ENCODE data around the gene SEC61B. TPM values are rescaled to one million over a fixed set of nuclear protein-coding genes. Genes with fewer than 3 reads are reported as not detected.
"Not testable (repeated sequence)": the region's sequence is repeated elsewhere in the genome, so short reads cannot be mapped to it uniquely, and the experiment has no call there.

The SEC61B gene
- total RNA-seq, 4 donors from 2014 or later, result 62.5 to 84.0 (median 73.5) TPM

DNA sequence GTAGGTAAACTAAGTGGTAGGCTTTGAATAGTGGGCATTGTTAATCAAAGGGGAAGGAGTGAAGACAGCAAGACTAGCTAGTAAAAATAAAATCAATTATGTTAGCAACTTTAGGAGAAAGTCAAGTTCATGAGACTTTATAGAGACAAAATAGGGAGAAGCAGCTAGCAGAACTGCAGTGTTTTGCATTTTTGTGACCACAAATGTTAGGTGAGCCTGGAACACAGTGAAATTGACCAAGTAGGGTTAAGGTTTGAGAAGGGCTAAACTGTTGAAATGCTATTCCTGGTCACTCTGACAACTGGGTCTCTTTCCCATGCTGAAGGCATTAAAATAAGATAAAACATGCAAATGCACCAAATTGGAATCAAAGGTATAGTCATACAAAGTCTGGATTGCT is 13.0 kb downstream of the SEC61B start:
- no peak for ATAC-seq
- peaks cover 0 to 86% of the 10 kb centered on the region in 2 donors for H3K36me3 ChIP-seq
- TF ChIP-seq, protein P1, sequence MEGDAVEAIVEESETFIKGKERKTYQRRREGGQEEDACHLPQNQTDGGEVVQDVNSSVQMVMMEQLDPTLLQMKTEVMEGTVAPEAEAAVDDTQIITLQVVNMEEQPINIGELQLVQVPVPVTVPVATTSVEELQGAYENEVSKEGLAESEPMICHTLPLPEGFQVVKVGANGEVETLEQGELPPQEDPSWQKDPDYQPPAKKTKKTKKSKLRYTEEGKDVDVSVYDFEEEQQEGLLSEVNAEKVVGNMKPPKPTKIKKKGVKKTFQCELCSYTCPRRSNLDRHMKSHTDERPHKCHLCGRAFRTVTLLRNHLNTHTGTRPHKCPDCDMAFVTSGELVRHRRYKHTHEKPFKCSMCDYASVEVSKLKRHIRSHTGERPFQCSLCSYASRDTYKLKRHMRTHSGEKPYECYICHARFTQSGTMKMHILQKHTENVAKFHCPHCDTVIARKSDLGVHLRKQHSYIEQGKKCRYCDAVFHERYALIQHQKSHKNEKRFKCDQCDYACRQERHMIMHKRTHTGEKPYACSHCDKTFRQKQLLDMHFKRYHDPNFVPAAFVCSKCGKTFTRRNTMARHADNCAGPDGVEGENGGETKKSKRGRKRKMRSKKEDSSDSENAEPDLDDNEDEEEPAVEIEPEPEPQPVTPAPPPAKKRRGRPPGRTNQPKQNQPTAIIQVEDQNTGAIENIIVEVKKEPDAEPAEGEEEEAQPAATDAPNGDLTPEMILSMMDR (IDR thresholded peaks at IDR 0.05), result no peak
- no peak for TF ChIP-seq POLR2AphosphoS5 (IDR thresholded peaks at IDR 0.05)
- TF ChIP-seq POLR2A (IDR thresholded peaks at IDR 0.05), result no peak
- TF ChIP-seq EP300 (IDR thresholded peaks at IDR 0.05), result no peak

DNA sequence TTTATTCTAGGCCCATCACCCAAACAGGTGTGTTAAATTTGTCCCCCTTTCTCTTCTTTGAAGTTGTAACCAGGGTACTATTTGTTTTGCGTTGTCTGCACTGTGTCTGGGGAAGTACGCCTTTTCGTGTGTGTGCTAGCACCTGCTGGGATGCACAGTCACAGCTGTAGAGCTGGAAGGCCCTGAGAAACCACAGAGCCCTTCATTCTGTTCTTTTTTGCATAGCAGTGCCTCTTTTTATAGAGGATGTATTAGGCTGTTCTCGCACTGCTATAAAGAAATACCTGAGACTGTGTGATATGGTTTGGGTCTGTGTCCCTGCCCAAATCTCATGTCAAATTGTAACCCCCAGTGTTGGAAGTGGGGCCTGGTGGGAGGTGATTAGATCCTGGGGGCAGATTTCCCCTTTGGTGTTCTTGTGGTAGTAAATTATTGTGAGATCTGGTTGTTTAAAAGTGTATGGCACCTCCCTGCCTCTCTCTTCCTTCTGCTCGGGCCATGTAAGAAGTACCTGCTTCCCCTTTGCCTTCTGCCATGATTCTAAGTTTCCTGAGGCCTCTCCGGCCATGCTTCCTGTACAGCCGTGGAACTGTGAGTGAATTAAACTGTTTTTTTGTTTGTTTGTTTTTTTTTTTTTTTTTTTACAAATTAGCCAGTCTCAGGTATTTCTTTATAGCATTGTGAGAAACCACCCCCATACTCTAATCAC is 14.0 kb downstream of the SEC61B start:
- no peak overlapping the region for H3K4me3 ChIP-seq
- peaks cover 0 to 83% of the 10 kb centered on the region in 2 donors for H3K36me3 ChIP-seq
- TF ChIP-seq EP300 (IDR thresholded peaks at IDR 0.05) (no peak), POLR2AphosphoS5 (IDR thresholded peaks at IDR 0.05) (no peak), POLR2A (IDR thresholded peaks at IDR 0.05) (no peak)
- TF ChIP-seq, protein P1 (IDR thresholded peaks at IDR 0.05), result no peak
- no peak for ATAC-seq
- no peaks in the 10 kb centered on the region for H3K9me3 ChIP-seq
- no peak overlapping the region for H3K27ac ChIP-seq
- WGBS, 2 donors (ENCODE audit: low coverage in 1 of 2), result 72 to 85% methylated on average over 4 to 7 of the region's 7 CpGs
- no peaks in the 10 kb centered on the region for H3K4me1 ChIP-seq
- no peaks in the 10 kb centered on the region for H3K27me3 ChIP-seq

More for the DNA sequence above, 13.0 kb downstream of the SEC61B start:
- H3K9me3 ChIP-seq, result no peaks in the 10 kb centered on the region
- H3K4me1 ChIP-seq, result no peaks in the 10 kb centered on the region
- H3K27me3 ChIP-seq, result no peaks in the 10 kb centered on the region
- no peak overlapping the region for H3K27ac ChIP-seq
- no peak overlapping the region for H3K4me3 ChIP-seq

DNA sequence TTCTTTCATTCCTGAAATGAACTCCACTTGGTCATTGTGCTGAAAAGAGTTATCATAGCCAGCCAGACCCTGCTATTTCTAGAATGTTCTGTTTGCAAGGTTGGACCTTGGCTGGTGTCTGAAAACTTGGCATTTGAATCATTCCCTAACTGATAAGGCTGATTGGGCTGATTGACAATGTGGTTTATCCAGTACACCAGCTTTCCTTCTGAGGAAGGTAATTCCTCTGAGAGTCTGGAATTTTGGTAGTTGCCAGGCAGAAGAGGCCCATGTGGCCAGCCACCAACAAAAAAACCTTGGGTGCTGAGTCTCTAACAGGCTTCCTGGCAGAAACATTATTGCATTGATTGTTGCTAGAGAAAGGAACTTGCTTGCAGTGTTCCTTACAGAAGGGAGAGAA is 15.3 kb downstream of the SEC61B start:
- Histone ChIP-seq H3K27ac (no peak overlapping the region), H3K9me3 (no peaks in the 10 kb centered on the region), H3K4me1 (no peaks in the 10 kb centered on the region), H3K4me3 (no peak overlapping the region), H3K36me3 (peaks cover 0 to 73% of the 10 kb centered on the region in 2 donors), H3K27me3 (no peaks in the 10 kb centered on the region)
- TF ChIP-seq POLR2A (IDR thresholded peaks at IDR 0.05), result no peak
- no peak for TF ChIP-seq POLR2AphosphoS5 (IDR thresholded peaks at IDR 0.05)
- TF ChIP-seq, protein P1 (IDR thresholded peaks at IDR 0.05), result no peak
- TF ChIP-seq EP300 (IDR thresholded peaks at IDR 0.05), result no peak
- ATAC-seq, result no peak

DNA sequence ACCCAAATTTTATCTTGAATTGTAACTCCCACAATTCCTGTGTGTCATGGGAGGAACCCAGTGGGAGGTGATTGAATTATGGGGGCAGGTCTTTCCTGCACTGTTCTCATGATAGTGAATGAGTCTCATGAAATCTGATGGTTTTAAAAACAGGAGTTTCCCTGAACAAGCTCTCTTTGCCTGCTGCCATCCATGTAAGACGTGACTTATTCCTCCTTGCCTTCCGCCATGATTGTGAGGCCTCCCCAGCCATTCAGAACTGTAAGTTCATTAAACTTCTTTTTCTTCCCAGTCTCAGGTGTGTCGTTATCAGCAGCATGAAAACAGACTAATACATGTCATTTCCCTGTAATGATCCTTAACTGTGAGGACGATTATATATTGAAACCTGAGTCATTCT is 15.8 kb downstream of the SEC61B start:
- not testable (repeated sequence) for H3K27me3 ChIP-seq, H3K27ac ChIP-seq, H3K9me3 ChIP-seq, H3K4me3 ChIP-seq, H3K4me1 ChIP-seq, ATAC-seq
- 96 to 97% methylated on average over 4 of the region's 4 CpGs for WGBS, 2 donors (ENCODE audit: low coverage in 1 of 2)
- H3K36me3 ChIP-seq, result peaks cover 0 to 68% of the 10 kb centered on the region in 2 donors

DNA sequence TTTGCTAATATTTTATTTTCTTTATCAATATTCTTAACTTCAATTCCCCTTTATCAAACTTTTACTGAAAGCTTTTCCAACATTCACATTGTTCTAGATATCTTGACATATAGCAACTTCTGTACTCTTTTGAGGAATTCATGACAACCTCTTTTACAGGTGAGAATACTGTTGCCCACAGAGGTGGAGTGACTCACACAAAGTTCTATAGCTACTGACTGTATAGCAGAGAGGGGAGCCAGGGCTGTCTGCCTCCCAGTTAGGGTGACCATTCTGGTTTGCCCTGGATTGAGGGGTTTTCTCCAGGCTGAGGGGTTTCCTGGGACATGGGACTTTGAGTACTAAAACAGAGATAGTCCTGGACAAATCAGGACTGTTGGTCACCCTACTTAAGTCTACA is 16.2 kb downstream of the SEC61B start:
- no peak overlapping the region for H3K27ac ChIP-seq
- TF ChIP-seq EP300 (IDR thresholded peaks at IDR 0.05) (no peak), POLR2A (IDR thresholded peaks at IDR 0.05) (no peak), POLR2AphosphoS5 (IDR thresholded peaks at IDR 0.05) (no peak)
- TF ChIP-seq, protein P1 (IDR thresholded peaks at IDR 0.05), result no peak
- no peak for ATAC-seq
- H3K9me3 ChIP-seq, result no peaks in the 10 kb centered on the region
- no peak overlapping the region for H3K4me3 ChIP-seq
- H3K27me3 ChIP-seq, result no peaks in the 10 kb centered on the region
- peaks cover 0 to 63% of the 10 kb centered on the region in 2 donors for H3K36me3 ChIP-seq
- H3K4me1 ChIP-seq, result no peaks in the 10 kb centered on the region
